SK-N-SH (cell line): ENCODE data around the gene EVI5. TPM values are rescaled to one million over a fixed set of nuclear protein-coding genes. Genes with fewer than 3 reads are reported as not detected.

Source experiments
- CTCF ChIA-PET: fragments of 300-600, 350-600 bp; formaldehyde crosslinking; extraction: SDS; loops from one replicate; lab custom pipeline; 2021; lab: Yijun Ruan, JAX
- POLR2A ChIA-PET: fragments of 350-600 bp; sonication (Branson Sonifier 250); formaldehyde crosslinking; extraction: SDS; loops from one replicate; lab custom pipeline; 2020; ENCODE audit warnings: antibody characterized with exemption, inconsistent platforms; lab: Yijun Ruan, JAX
- DNase-seq: peaks from one replicate; pipeline ENCODE4 v3.0.0; 2012
- H2AFZ ChIP-seq: fragments of 200-600 bp; sonication (generic); 2 replicates; pipeline ENCODE4 v1.8.1; 2016; ENCODE audit warnings: antibody characterized with exemption, mild to moderate bottlenecking, low read depth
- H3F3A ChIP-seq: fragments of 200-600 bp; sonication (generic); replicated peaks from 2 replicates; pipeline ENCODE3; 2016; ENCODE audit warnings: antibody characterized with exemption, mild to moderate bottlenecking; ENCODE audit not compliant: insufficient read depth
- H3K27ac ChIP-seq, 2 experiments: fragments of 200-500 bp in 1 of 2; fragments of 200-600 bp in 1 of 2; sonication (Bioruptor generic) in 1 of 2; sonication (generic), shearing (Covaris generic) in 1 of 2; 2 replicates each; pipeline versions ENCODE4 v1.5.1 to v1.6.1; 2014 to 2016; ENCODE audit warnings: low read depth in 2 of 2, inconsistent platforms in 1 of 2, low read length in 1 of 2, mild to moderate bottlenecking in 1 of 2, mixed read lengths in 1 of 2
- H3K27me3 ChIP-seq: fragments of 200-600 bp; sonication (generic), shearing (Covaris generic); 2 replicates; pipeline ENCODE4 v1.6.1; 2016; ENCODE audit warnings: mixed run types; ENCODE audit not compliant: insufficient read depth
- H3K36me3 ChIP-seq, 2 experiments: fragments of 200-500 bp in 1 of 2; fragments of 200-600 bp in 1 of 2; sonication (Bioruptor generic) in 1 of 2; sonication (generic) in 1 of 2; replicated peaks in 1 of 2; 2 replicates each; pipeline versions ENCODE3 to v1.5.1; 2014 to 2016; ENCODE audit warnings: low read length in 1 of 2, mild to moderate bottlenecking in 1 of 2; ENCODE audit not compliant: insufficient read depth in 2 of 2, control insufficient read depth in 1 of 2
- H3K4me1 ChIP-seq, 2 experiments: fragments of 200-500 bp in 1 of 2; fragments of 200-600 bp in 1 of 2; sonication (Bioruptor generic) in 1 of 2; sonication (generic), shearing (Covaris generic) in 1 of 2; 2 replicates each; pipeline versions ENCODE4 v1.5.1 to v1.6.1; 2014 to 2016; ENCODE audit warnings: low read depth in 1 of 2, low read length in 1 of 2, mixed run types in 1 of 2; ENCODE audit not compliant: insufficient read depth in 2 of 2, control insufficient read depth in 1 of 2
- H3K4me2 ChIP-seq: fragments of 200-600 bp; sonication (generic), shearing (Covaris generic); 2 replicates; pipeline ENCODE4 v1.6.1; 2017; ENCODE audit warnings: mixed run types
- H3K4me3 ChIP-seq, 2 experiments: fragments of 200-500 bp in 1 of 2; fragments of 200-600 bp in 1 of 2; sonication (Bioruptor generic) in 1 of 2; sonication (generic), shearing (Covaris generic) in 1 of 2; 2 replicates each; pipeline versions ENCODE4 v1.5.1 to v1.8.1; 2014 to 2016; ENCODE audit warnings: low read depth in 2 of 2, inconsistent platforms in 1 of 2, low read length in 1 of 2, mild to moderate bottlenecking in 1 of 2, mixed read lengths in 1 of 2, moderate library complexity in 1 of 2
- H3K79me2 ChIP-seq: fragments of 200-600 bp; sonication (generic); 2 replicates; pipeline ENCODE4 v1.8.1; 2017; ENCODE audit warnings: mild to moderate bottlenecking; ENCODE audit not compliant: insufficient read depth
- H3K9ac ChIP-seq: fragments of 200-600 bp; sonication (generic); 2 replicates; pipeline ENCODE4 v1.6.1; 2017; ENCODE audit warnings: mixed run types
- H3K9me2 ChIP-seq: fragments of 200-600 bp; sonication (generic); 2 replicates; pipeline ENCODE4 v1.6.1; 2017; ENCODE audit warnings: mixed run types
- H3K9me3 ChIP-seq: fragments of 200-600 bp; sonication (generic); 2 replicates; pipeline ENCODE4 v1.6.1; 2017; ENCODE audit warnings: mixed run types, mild to moderate bottlenecking, moderate library complexity
- H4K20me1 ChIP-seq: fragments of 200-600 bp; sonication (generic); 2 replicates; pipeline ENCODE4 v1.6.1; 2017; ENCODE audit warnings: mild to moderate bottlenecking, mixed run types; ENCODE audit not compliant: insufficient read depth
- ELF1 ChIP-seq: IDR thresholded peaks from 2 replicates; pipeline ENCODE4 v1.4.0; 2012
- EZH2phosphoT487 ChIP-seq: fragments of 200-600 bp; sonication (generic); IDR thresholded peaks from 2 replicates; pipeline ENCODE4 v1.6.1; 2017; ENCODE audit warnings: low read depth, mixed run types, mild to moderate bottlenecking, antibody characterized with exemption, moderate library complexity, borderline replicate concordance
- FOSL2 ChIP-seq: IDR thresholded peaks from 2 replicates; pipeline ENCODE4 v1.4.0; 2012; ENCODE audit warnings: low read depth, mild to moderate bottlenecking, moderate library complexity, borderline replicate concordance
- FOXJ3 ChIP-seq: sonication (generic); formaldehyde crosslinking; IDR thresholded peaks from 2 replicates; pipeline ENCODE4 v1.5.1; 2020; ENCODE audit warnings: mild to moderate bottlenecking, missing genetic modification reagents
- GABPA ChIP-seq: IDR thresholded peaks from 2 replicates; pipeline ENCODE4 v1.4.0; 2012; ENCODE audit warnings: low read depth, mild to moderate bottlenecking
- GATA2 ChIP-seq: sonication (generic); formaldehyde crosslinking; IDR thresholded peaks from 2 replicates; pipeline ENCODE4 v1.5.0; 2020; ENCODE audit warnings: mild to moderate bottlenecking, missing genetic modification reagents
- MEF2A ChIP-seq: IDR thresholded peaks from 2 replicates; pipeline ENCODE4 v1.4.0; 2012; ENCODE audit warnings: low read depth, borderline replicate concordance
- RXRA ChIP-seq: IDR thresholded peaks from 2 replicates; pipeline ENCODE4 v1.4.0; 2012; ENCODE audit warnings: low read depth, mild to moderate bottlenecking, borderline replicate concordance
- SIN3A ChIP-seq: IDR thresholded peaks from 2 replicates; pipeline ENCODE4 v1.6.1; 2012; ENCODE audit warnings: low read depth, mild to moderate bottlenecking, low read length, moderate library complexity, borderline replicate concordance
- TAF1 ChIP-seq: IDR thresholded peaks from 2 replicates; pipeline ENCODE4 v1.6.1; 2012; ENCODE audit warnings: low read depth, mild to moderate bottlenecking, low read length, moderate library complexity, borderline replicate concordance
- WGBS: methylation state at CpG from one replicate; pipeline ENCODE4 v1.1.6; 2017; ENCODE audit warnings: low lambda C conversion rate; 5-methylcytosine and 5-hydroxymethylcytosine counted together
- polyA plus RNA-seq, 3 experiments: library from polyadenylated mRNA; depleted of rRNA; stranded (reverse); fragments of >200 nt; gene quantifications; 2 replicates each; pipeline ENCODE4 v1.2.3, GENCODE V29; 2012
- TF ChIP-seq, protein P1 (sequence below): IDR thresholded peaks from 2 replicates; pipeline ENCODE4 v1.6.1; 2012; ENCODE audit warnings: mild to moderate bottlenecking, low read depth, low read length, moderate library complexity
- TF ChIP-seq, protein P2 (sequence below): fragments of 150-350 bp; IDR thresholded peaks from 2 replicates; pipeline ENCODE4 v1.6.1; 2017; ENCODE audit warnings: antibody characterized with exemption, low read length, low read depth, borderline replicate concordance
- TF ChIP-seq, protein P3 (sequence below): IDR thresholded peaks from 2 replicates; pipeline ENCODE4; 2012
- TF ChIP-seq, protein P4 (sequence below): fragments of 200-600 bp; sonication (generic); IDR thresholded peaks from 2 replicates; pipeline ENCODE4 v1.6.1; 2017; ENCODE audit warnings: antibody characterized with exemption, mild to moderate bottlenecking, moderate library complexity
- TF ChIP-seq, protein P5 (sequence below): IDR thresholded peaks from 2 replicates; pipeline ENCODE4 v1.4.0; 2012; ENCODE audit warnings: low read depth, borderline replicate concordance
- TF ChIP-seq, protein P6 (sequence below): fragments of 150-350 bp; IDR thresholded peaks from 2 replicates; pipeline ENCODE4 v1.6.1; 2016; ENCODE audit warnings: mild to moderate bottlenecking, low read depth, low read length

EVI5 gene
- polyA plus RNA-seq, 1 of the 3 experiments (the other 2 are of a cell fraction) = 5.7 TPM

DNA sequence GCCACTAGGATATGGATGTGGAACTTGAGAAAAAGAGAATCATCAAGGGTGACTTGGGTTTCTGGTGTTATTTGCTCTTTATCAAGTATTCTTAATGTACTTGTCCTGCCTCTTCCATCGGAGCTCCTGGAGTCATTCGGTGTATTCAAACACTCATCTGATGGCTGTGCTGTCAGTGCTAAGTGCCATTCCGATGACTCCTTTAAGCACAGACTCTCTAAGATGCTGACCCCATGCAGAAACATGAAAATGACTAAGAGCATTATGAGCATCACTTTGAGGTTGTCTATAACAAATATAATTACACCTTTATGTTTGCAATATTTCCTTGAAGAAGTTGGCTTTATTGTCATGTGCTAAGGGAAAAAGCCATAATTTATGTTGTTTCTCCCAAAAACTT is 35.6 kb upstream of the EVI5 start:
- Histone ChIP-seq H3F3A (no peaks in the 10 kb centered on the region), H3K79me2 (no peaks in the 10 kb centered on the region), H3K9me3 (no peaks in the 10 kb centered on the region), H3K9me2 (no peaks in the 10 kb centered on the region), H3K4me2 (no peak overlapping the region), H2AFZ (no peak overlapping the region), H3K4me3 (no peak overlapping the region), H4K20me1 (no peaks in the 10 kb centered on the region), H3K36me3 (no peaks in the 10 kb centered on the region), H3K9ac (no peak overlapping the region), H3K4me1 (no peaks in the 10 kb centered on the region), H3K27ac (no peak overlapping the region), H3K27me3 (no peaks in the 10 kb centered on the region)
- WGBS = 75% methylated on average over 3 of the region's 3 CpGs
- TF ChIP-seq ELF1 (no peak), EZH2phosphoT487 (no peak)
- TF ChIP-seq, protein P1, sequence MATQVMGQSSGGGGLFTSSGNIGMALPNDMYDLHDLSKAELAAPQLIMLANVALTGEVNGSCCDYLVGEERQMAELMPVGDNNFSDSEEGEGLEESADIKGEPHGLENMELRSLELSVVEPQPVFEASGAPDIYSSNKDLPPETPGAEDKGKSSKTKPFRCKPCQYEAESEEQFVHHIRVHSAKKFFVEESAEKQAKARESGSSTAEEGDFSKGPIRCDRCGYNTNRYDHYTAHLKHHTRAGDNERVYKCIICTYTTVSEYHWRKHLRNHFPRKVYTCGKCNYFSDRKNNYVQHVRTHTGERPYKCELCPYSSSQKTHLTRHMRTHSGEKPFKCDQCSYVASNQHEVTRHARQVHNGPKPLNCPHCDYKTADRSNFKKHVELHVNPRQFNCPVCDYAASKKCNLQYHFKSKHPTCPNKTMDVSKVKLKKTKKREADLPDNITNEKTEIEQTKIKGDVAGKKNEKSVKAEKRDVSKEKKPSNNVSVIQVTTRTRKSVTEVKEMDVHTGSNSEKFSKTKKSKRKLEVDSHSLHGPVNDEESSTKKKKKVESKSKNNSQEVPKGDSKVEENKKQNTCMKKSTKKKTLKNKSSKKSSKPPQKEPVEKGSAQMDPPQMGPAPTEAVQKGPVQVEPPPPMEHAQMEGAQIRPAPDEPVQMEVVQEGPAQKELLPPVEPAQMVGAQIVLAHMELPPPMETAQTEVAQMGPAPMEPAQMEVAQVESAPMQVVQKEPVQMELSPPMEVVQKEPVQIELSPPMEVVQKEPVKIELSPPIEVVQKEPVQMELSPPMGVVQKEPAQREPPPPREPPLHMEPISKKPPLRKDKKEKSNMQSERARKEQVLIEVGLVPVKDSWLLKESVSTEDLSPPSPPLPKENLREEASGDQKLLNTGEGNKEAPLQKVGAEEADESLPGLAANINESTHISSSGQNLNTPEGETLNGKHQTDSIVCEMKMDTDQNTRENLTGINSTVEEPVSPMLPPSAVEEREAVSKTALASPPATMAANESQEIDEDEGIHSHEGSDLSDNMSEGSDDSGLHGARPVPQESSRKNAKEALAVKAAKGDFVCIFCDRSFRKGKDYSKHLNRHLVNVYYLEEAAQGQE = no peak
- TF ChIP-seq, protein P2, sequence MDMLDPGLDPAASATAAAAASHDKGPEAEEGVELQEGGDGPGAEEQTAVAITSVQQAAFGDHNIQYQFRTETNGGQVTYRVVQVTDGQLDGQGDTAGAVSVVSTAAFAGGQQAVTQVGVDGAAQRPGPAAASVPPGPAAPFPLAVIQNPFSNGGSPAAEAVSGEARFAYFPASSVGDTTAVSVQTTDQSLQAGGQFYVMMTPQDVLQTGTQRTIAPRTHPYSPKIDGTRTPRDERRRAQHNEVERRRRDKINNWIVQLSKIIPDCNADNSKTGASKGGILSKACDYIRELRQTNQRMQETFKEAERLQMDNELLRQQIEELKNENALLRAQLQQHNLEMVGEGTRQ = no peak
- DNase-seq = no peak
- CTCF ChIA-PET = interaction anchor here (0.5 to 1.3 kb wide), 4 partner anchors 10 to 768 kb away, joined by 3 to 5 read pairs (median 3); partner anchors contain the start of gene RPL5
- POLR2A ChIA-PET = no interaction called here

DNA sequence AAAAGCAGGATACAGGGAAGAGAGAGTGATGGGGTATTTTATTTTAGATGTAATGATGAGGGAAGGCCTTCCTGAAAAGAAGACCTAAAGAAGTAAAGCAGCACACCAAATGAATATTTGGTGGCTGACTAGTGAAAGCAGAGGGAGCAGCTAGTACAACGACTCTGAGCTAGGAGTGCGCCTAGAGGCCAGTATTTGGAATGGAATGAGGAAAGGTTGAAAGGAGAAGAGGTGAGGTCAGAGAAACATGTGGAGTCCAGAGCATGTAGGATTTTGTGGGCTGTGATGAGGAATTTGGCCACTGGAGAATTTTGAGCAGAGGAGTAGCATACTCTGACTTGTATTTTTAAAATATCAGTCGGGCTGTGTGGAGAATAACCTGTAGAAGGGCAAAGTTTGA is 35.1 kb upstream of the EVI5 start:
- Histone ChIP-seq H3K9me3 (no peaks in the 10 kb centered on the region), H3K4me2 (no peak overlapping the region), H2AFZ (no peak overlapping the region), H3K27ac (no peak overlapping the region), H3K4me3 (no peak overlapping the region), H3K27me3 (no peaks in the 10 kb centered on the region), H3F3A (no peaks in the 10 kb centered on the region), H3K9me2 (no peaks in the 10 kb centered on the region), H3K9ac (no peak overlapping the region), H3K79me2 (no peaks in the 10 kb centered on the region), H4K20me1 (no peaks in the 10 kb centered on the region), H3K36me3 (no peaks in the 10 kb centered on the region), H3K4me1 (no peaks in the 10 kb centered on the region)
- no peak for DNase-seq
- POLR2A ChIA-PET = no interaction called here
- CTCF ChIA-PET = interaction anchor here (1.1 kb wide), 1 partner anchor 137 kb away, joined by 3 read pairs; no protein-coding TSS in a partner anchor
- WGBS = 58% methylated on average over 3 of the region's 3 CpGs
- TF ChIP-seq, protein P3, sequence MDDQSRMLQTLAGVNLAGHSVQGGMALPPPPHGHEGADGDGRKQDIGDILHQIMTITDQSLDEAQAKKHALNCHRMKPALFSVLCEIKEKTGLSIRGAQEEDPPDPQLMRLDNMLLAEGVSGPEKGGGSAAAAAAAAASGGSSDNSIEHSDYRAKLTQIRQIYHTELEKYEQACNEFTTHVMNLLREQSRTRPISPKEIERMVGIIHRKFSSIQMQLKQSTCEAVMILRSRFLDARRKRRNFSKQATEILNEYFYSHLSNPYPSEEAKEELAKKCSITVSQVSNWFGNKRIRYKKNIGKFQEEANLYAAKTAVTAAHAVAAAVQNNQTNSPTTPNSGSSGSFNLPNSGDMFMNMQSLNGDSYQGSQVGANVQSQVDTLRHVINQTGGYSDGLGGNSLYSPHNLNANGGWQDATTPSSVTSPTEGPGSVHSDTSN = no peak
- TF ChIP-seq, protein P4, sequence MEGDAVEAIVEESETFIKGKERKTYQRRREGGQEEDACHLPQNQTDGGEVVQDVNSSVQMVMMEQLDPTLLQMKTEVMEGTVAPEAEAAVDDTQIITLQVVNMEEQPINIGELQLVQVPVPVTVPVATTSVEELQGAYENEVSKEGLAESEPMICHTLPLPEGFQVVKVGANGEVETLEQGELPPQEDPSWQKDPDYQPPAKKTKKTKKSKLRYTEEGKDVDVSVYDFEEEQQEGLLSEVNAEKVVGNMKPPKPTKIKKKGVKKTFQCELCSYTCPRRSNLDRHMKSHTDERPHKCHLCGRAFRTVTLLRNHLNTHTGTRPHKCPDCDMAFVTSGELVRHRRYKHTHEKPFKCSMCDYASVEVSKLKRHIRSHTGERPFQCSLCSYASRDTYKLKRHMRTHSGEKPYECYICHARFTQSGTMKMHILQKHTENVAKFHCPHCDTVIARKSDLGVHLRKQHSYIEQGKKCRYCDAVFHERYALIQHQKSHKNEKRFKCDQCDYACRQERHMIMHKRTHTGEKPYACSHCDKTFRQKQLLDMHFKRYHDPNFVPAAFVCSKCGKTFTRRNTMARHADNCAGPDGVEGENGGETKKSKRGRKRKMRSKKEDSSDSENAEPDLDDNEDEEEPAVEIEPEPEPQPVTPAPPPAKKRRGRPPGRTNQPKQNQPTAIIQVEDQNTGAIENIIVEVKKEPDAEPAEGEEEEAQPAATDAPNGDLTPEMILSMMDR = no peak
- TF ChIP-seq GABPA (no peak), RXRA (no peak), GATA2 (no peak), FOSL2 (no peak), SIN3A (no peak), FOXJ3 (CRISPR knock-in tag) (no peak), TAF1 (no peak), MEF2A (no peak)
- TF ChIP-seq, protein P2 = no peak
- TF ChIP-seq, protein P5, sequence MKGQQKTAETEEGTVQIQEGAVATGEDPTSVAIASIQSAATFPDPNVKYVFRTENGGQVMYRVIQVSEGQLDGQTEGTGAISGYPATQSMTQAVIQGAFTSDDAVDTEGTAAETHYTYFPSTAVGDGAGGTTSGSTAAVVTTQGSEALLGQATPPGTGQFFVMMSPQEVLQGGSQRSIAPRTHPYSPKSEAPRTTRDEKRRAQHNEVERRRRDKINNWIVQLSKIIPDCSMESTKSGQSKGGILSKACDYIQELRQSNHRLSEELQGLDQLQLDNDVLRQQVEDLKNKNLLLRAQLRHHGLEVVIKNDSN = no peak
- TF ChIP-seq, protein P6, sequence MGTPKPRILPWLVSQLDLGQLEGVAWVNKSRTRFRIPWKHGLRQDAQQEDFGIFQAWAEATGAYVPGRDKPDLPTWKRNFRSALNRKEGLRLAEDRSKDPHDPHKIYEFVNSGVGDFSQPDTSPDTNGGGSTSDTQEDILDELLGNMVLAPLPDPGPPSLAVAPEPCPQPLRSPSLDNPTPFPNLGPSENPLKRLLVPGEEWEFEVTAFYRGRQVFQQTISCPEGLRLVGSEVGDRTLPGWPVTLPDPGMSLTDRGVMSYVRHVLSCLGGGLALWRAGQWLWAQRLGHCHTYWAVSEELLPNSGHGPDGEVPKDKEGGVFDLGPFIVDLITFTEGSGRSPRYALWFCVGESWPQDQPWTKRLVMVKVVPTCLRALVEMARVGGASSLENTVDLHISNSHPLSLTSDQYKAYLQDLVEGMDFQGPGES = no peak
